Upper lobe of left lung (tissue), 6 donors: ENCODE data around the gene PRKCA. TPM values are rescaled to one million over a fixed set of nuclear protein-coding genes. Genes with fewer than 3 reads are reported as not detected.

ENCODE experiments used
- ATAC-seq, 2 donors: fragments of 200-7000 bp; cut with Tn5 transposase; one replicate each; pipeline ENCODE4 v1.9.1; 2022; ENCODE audit warnings: mild to moderate bottlenecking in 2 of 2, moderate library complexity in 2 of 2; ENCODE audit not compliant: low FRiP score in 2 of 2
- DNase-seq, 2 donors: peaks; one replicate each; pipeline ENCODE4 v3.0.0-alpha.2; 2019 to 2020
- H3K27ac ChIP-seq, 4 donors: fragments of 200-600 bp; sonication (generic); one replicate each; pipeline ENCODE4 v1.5.1; 2016 to 2019
- H3K27me3 ChIP-seq, 4 donors: fragments of 200-600 bp; sonication (generic); one replicate each; pipeline ENCODE4 v1.5.1; 2017 to 2019
- H3K36me3 ChIP-seq, 4 donors: fragments of 200-600 bp; sonication (generic); one replicate each; pipeline ENCODE4 v1.5.1; 2016 to 2019
- H3K4me1 ChIP-seq, 4 donors: fragments of 200-600 bp; sonication (generic); one replicate each; pipeline ENCODE4 v1.5.1; 2018 to 2019
- H3K4me3 ChIP-seq, 4 donors: fragments of 200-600 bp; sonication (generic); one replicate each; pipeline ENCODE4 v1.5.1; 2017 to 2019; ENCODE audit warnings: mild to moderate bottlenecking in 2 of 4, moderate library complexity in 1 of 4
- H3K9me3 ChIP-seq, 4 donors: fragments of 200-600 bp; sonication (generic); one replicate each; pipeline ENCODE4 v1.5.1; 2018 to 2019
- EP300 ChIP-seq, 4 donors: sonication (generic); formaldehyde crosslinking; IDR thresholded peaks; one replicate each; pipeline ENCODE4 v1.5.1; 2017; ENCODE audit warnings: antibody characterized with exemption in 4 of 4, control low read depth in 2 of 4
- POLR2A ChIP-seq, 4 donors: fragments of 450-650 bp; IDR thresholded peaks; one replicate each; pipeline ENCODE4 v1.5.1; 2016 to 2017; ENCODE audit warnings: antibody characterized with exemption in 4 of 4, mild to moderate bottlenecking in 2 of 4
- POLR2AphosphoS5 ChIP-seq, 2 donors: sonication (generic); formaldehyde crosslinking; IDR thresholded peaks; one replicate each; pipeline ENCODE4 v1.5.1; 2017; ENCODE audit warnings: antibody characterized with exemption in 2 of 2
- WGBS, 2 donors: methylation state at CpG; one replicate each; pipeline ENCODE4 v1.1.5; 2017 to 2018; 5-methylcytosine and 5-hydroxymethylcytosine counted together
- total RNA-seq, 6 donors: library from RNA; depleted of rRNA in 4 of 6; stranded (reverse); fragments of >200 nt in 4 of 6; gene quantifications; one replicate each; pipeline versions ENCODE4 v1.1.0 to v1.2.1, GENCODE V29; 2016 to 2021
- TF ChIP-seq, protein P1 (sequence below), 6 experiments: fragments of 450-650 bp in 4 of 6; fragments of 200-600 bp in 2 of 6; sonication (generic) in 2 of 6; IDR thresholded peaks; one replicate each; pipeline ENCODE4 v1.5.1; 2016 to 2019; ENCODE audit warnings: antibody characterized with exemption in 6 of 6
- donor health status: DM: no; HTN: no; CAD: no; lungs with moderate emphysema.
- donor health status: DM: no; HTN: yes; CAD: no; lungs with severe emphysema.

PRKCA gene
- total RNA-seq, 6 donors from 2014 or later: 10.9 to 29.3 (median 18.0) TPM

DNA sequence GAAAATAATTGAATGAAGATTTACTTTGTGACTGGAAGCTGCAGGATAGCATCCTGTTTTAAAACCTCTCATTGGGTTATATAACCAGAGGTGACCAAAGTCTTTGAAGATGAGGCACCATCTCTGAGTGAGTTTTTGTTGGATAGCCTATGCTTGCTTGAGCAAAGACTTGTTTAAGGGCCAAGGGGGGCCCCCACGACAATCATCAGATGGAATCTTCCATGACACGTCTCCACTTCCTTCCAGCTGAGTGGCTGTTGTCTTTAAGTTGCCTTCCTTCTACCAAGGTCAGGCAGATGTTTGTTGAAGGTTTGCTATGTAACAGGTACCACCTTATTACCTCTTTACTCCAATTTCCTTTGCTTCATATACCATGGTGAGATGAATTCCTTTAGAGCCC, 188.8 kb downstream of the PRKCA start:
- Histone ChIP-seq H3K27ac (no peak overlapping the region), H3K4me3 (no peak overlapping the region), H3K36me3 (no peaks in the 10 kb centered on the region), H3K4me1 (peaks cover 0 to 4% (median 0%) of the 10 kb centered on the region in 4 donors), H3K9me3 (no peaks in the 10 kb centered on the region), H3K27me3 (no peaks in the 10 kb centered on the region)
- TF ChIP-seq POLR2AphosphoS5 (IDR thresholded peaks at IDR 0.05): no peak
- no peak for TF ChIP-seq POLR2A (IDR thresholded peaks at IDR 0.05)
- TF ChIP-seq, protein P1, sequence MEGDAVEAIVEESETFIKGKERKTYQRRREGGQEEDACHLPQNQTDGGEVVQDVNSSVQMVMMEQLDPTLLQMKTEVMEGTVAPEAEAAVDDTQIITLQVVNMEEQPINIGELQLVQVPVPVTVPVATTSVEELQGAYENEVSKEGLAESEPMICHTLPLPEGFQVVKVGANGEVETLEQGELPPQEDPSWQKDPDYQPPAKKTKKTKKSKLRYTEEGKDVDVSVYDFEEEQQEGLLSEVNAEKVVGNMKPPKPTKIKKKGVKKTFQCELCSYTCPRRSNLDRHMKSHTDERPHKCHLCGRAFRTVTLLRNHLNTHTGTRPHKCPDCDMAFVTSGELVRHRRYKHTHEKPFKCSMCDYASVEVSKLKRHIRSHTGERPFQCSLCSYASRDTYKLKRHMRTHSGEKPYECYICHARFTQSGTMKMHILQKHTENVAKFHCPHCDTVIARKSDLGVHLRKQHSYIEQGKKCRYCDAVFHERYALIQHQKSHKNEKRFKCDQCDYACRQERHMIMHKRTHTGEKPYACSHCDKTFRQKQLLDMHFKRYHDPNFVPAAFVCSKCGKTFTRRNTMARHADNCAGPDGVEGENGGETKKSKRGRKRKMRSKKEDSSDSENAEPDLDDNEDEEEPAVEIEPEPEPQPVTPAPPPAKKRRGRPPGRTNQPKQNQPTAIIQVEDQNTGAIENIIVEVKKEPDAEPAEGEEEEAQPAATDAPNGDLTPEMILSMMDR (IDR thresholded peaks at IDR 0.05): no peak
- no peak for TF ChIP-seq EP300 (IDR thresholded peaks at IDR 0.05)
- WGBS, 2 donors: 68 to 73% methylated on average over 2 of the region's 2 CpGs
- ATAC-seq (no peak), DNase-seq (no peak)

DNA sequence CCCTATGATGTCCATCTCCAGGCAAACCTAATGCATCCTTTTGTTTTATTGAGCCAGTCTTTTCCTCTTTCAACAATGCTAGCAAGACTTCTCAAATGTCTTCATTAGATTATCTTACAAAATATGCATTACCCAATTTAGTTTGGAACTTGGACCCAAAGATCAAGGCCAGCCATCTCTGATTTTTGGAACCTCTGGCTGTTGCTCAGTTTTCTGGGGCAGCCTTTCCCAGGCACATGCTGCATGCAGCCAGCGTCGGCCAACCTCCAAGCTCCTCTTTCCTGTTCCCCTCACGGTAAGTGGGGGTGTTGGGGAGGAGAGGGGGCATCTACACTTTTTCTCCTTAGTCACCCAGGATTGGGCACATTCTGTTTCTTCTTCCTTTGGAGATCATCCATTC, 189.3 kb downstream of the PRKCA start:
- H3K9me3 ChIP-seq: no peaks in the 10 kb centered on the region
- H3K27me3 ChIP-seq: no peaks in the 10 kb centered on the region
- H3K4me3 ChIP-seq: no peak overlapping the region
- no peaks in the 10 kb centered on the region for H3K36me3 ChIP-seq
- ATAC-seq: no peak
- TF ChIP-seq POLR2AphosphoS5 (IDR thresholded peaks at IDR 0.05) (no peak), EP300 (IDR thresholded peaks at IDR 0.05) (no peak), POLR2A (IDR thresholded peaks at IDR 0.05) (no peak)
- TF ChIP-seq, protein P1 (IDR thresholded peaks at IDR 0.05): no peak
- peaks cover 0 to 4% (median 0%) of the 10 kb centered on the region in 4 donors for H3K4me1 ChIP-seq
- DNase-seq: no peak
- H3K27ac ChIP-seq: no peak overlapping the region
- WGBS, 2 donors: 75 to 92% methylated on average over 3 of the region's 3 CpGs

DNA sequence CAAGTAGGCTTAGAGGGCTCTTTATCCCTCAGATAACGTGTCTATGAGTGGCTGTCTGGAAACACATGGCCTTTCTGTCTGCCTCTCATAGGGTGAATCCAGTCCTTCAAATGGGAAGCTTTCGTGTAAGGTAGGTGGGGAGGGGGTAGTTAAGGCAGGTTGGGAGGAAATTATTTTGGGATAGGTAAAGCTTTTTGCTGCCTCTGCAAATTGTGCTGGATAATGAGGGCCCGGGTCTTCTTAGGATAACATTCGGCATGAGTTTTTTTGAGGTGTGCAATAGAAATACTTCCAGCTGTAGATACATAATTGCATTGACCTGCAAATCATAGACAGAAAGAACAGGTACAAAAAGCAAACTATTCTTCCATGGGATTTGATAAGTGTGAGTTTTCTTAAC, 189.7 kb downstream of the PRKCA start:
- H3K27ac ChIP-seq: no peak overlapping the region
- 85 to 86% methylated on average over 4 of the region's 4 CpGs for WGBS, 2 donors
- TF ChIP-seq POLR2A (IDR thresholded peaks at IDR 0.05) (no peak), POLR2AphosphoS5 (IDR thresholded peaks at IDR 0.05) (no peak), EP300 (IDR thresholded peaks at IDR 0.05) (no peak)
- TF ChIP-seq, protein P1 (IDR thresholded peaks at IDR 0.05): no peak
- ATAC-seq (no peak), DNase-seq (no peak)
- H3K9me3 ChIP-seq: no peaks in the 10 kb centered on the region
- H3K4me3 ChIP-seq: no peak overlapping the region
- H3K4me1 ChIP-seq: peaks cover 0 to 4% (median 0%) of the 10 kb centered on the region in 4 donors
- no peaks in the 10 kb centered on the region for H3K27me3 ChIP-seq
- H3K36me3 ChIP-seq: no peaks in the 10 kb centered on the region

DNA sequence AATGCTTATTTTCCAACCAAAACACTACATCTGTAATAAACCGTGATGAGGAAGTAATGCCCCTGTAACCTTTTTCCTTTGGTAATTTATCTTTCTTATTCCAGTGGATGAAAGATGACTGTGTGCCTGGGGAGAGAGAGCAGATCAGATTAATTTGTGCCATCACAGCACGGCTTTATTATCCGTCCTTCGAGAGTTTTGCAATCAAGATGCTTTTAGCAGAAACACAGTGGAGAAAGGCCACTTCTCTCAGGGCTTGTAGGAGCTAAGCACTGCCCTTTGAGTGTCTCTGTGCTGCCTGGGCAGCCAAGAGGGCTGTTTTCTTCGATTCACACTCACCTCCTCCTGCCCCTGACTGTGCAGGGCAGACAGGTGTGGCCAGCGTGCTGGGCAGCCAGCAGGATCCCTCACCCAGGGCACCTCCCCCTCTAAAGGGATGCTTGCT, 190.2 kb downstream of the PRKCA start:
- no peak for TF ChIP-seq POLR2A (IDR thresholded peaks at IDR 0.05)
- no peak for TF ChIP-seq POLR2AphosphoS5 (IDR thresholded peaks at IDR 0.05)
- no peak for TF ChIP-seq EP300 (IDR thresholded peaks at IDR 0.05)
- TF ChIP-seq, protein P1 (IDR thresholded peaks at IDR 0.05): no peak
- H3K36me3 ChIP-seq: no peaks in the 10 kb centered on the region
- no peaks in the 10 kb centered on the region for H3K27me3 ChIP-seq
- WGBS, 2 donors: 37 to 39% methylated on average over 6 of the region's 6 CpGs
- H3K27ac ChIP-seq: no peak overlapping the region
- H3K4me1 ChIP-seq: peaks cover 0 to 4% (median 0%) of the 10 kb centered on the region in 4 donors
- no peaks in the 10 kb centered on the region for H3K9me3 ChIP-seq
- H3K4me3 ChIP-seq: no peak overlapping the region
- ATAC-seq (no peak), DNase-seq (peak in 1 of 2 donors; percentile 35)

DNA sequence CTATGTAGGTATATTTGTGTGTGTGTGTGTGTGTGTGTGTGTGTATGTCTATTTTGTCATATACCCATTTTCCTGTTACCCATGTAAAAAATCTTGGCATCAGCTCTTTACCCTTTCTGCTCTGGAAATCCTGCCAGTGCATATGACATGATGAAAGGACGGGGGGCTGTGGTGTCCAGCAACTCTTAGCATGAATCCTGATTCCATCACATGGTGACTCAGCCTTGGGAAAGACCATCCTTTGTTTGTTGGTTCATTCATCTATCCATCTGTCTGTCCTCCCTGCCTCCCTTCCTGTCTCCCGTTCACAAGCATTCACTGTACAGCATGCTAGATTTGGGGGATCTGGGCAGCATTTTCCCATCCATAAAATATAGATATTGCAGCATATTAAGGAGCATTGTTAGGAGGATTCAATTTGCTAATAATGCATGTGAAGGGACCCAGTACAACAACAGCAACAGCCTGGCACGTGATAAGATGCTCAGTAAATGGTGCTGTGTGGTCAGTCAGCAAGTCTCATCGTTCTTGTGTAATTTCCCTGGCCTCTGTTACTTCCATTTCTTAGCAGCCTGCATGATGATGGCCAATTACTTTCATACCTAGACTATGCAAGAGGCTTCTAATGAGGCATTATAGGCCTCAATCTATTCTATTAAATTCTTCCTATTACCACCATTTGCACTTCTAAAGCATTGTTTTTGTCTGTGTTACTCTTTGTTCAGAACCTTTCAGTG, 191.0 kb downstream of the PRKCA start:
- 52 to 69% methylated on average over 4 of the region's 4 CpGs for WGBS, 2 donors
- Histone ChIP-seq H3K27me3 (no peaks in the 10 kb centered on the region), H3K36me3 (no peaks in the 10 kb centered on the region), H3K4me3 (no peak overlapping the region), H3K9me3 (no peaks in the 10 kb centered on the region), H3K27ac (no peak overlapping the region), H3K4me1 (peaks cover 0 to 4% (median 0%) of the 10 kb centered on the region in 4 donors)
- no peak for ATAC-seq
- no peak for TF ChIP-seq POLR2A (IDR thresholded peaks at IDR 0.05)
- TF ChIP-seq EP300 (IDR thresholded peaks at IDR 0.05): no peak
- TF ChIP-seq, protein P1 (IDR thresholded peaks at IDR 0.05): no peak
- TF ChIP-seq POLR2AphosphoS5 (IDR thresholded peaks at IDR 0.05): no peak
- no peak for DNase-seq
